HuH-7 (cell line): ENCODE data around the gene PLD2.
A peak's percentile ranks its signal among the peaks of the same experiment; 100 is the strongest.
"Not testable (repeated sequence)": the region's sequence is repeated elsewhere in the genome, so short reads cannot be mapped to it uniquely, and the experiment has no call there.

ENCODE experiments used
- DNase-seq: peaks from one replicate; pipeline ENCODE4 v3.0.0; 2011; ENCODE audit warnings: low spot score

The PLD2 gene

DNA sequence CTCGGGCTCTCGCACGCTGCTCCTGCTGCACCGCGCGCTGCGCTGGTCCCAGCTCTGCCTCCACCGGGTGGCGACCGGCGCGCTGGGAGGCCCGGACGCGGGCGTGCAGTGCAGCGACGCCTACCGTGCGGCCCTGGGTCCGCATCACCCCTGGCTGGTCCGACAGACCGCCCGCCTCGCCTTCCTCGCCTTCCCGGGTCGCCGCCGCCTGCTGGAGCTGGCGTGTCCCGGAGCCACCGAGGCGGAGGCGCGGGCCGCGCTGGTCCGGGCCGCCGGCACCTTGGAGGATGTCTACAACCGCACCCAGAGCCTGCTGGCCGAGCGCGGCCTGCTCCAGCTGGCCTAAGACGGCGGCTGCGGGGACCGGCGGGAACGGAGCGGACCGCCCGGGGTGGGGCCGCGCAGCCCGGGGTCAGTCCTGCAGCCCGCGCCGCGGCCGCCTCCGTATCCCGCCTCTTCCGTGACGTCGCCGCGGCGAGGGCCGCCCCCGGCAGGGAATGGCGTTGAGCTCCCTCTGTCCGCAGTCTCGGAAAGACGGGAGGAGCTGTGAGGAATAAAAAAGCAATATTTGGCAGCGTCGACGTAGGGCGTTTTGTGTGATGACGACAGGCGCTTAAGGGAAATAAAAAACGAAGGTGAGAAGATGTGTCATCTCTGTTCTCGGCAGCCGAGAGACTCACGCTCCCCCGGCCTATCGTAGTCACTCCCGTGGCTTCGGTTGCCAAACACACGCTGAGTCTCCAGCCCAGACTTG lies 16.8 kb upstream of the PLD2 start:
- DNase-seq, result peak; percentile 80

DNA sequence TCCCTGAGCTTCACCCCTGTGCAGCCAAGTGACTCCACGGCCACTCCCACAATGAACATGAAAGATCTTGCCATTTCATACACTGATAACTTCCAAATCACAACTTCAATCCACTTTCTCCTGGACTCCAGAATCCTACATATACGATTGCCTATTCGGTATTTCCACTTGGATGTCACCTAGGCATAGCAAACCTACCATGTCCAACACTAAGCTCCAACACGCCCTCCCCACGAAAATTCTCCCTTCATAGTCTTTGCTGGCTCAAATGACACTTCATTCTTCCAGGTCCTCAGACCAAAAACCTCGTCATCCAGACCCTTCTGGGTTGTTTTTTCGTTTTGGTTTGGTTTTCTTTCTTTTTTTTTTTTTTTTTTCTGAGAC lies 16.3 kb upstream of the PLD2 start:
- no peak for DNase-seq

DNA sequence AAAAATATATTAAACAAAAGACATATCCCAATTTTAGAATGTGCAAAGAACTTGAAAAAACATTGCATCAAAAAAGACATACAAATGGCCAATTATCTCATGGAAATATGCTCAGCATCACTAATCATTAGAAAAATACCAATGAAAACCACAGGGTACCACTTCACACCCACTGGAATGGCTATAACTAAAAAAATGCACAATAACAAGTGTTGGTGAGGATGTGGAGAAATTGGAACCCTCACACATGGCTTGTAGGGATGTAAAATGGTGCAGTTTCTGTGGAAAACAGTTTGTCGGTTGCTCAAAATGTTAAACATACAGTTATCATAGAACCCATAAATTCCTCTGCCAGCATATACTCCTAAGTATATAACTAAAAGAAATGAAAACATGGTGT lies 11.8 kb upstream of the PLD2 start:
- no peak for DNase-seq

DNA sequence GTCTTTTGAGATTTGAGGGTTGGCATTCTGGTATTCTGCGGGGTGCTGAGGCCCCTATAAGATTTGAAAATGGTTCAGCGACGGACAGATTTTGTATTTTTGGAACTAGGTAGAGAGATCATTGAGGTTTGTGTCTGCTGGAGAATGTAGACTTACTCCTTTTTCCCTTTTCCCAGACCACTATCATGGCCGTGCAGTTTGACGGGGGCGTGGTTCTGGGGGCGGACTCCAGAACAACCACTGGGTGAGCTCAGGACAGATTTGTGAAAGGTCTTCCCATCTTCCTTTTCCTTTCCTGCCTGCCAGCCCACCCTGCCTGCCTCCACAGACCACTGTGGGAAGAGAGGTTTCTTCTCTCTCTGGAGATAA lies 10.4 kb upstream of the PLD2 start:
- no peak for DNase-seq

DNA sequence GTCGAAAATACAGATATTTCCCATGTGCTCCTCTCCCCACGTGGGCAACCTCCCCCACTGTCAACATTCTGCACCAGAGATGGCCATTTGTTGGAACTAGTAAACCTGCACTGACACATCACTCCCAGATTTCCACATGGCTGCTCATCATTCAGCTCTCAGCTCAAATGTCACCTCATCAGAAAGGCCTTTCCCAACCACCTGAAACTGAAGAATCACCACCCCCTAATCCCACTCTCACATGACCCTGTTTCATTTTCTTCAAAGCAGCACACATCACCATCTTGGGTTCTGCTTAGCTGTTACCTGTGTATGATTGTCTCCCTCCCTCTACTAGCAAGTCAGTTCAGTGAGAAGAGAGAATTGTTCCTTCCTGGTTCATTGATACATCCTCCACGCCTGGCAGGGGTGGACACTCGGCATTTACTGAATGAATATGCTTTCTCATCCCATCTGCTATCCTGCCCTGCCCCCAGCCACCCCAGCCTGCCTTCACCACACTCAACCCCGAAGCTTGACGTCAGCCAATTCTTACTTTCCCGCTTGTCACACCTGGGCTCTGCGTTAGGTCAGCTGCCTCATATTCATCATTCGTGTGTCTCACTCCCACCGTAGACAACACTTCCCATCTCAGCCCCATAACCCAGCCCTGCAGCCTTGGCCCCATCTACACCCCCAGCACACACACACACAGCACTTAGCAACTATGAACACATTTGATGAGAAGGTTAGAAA lies 6.3 kb upstream of the PLD2 start:
- DNase-seq, result no peak

DNA sequence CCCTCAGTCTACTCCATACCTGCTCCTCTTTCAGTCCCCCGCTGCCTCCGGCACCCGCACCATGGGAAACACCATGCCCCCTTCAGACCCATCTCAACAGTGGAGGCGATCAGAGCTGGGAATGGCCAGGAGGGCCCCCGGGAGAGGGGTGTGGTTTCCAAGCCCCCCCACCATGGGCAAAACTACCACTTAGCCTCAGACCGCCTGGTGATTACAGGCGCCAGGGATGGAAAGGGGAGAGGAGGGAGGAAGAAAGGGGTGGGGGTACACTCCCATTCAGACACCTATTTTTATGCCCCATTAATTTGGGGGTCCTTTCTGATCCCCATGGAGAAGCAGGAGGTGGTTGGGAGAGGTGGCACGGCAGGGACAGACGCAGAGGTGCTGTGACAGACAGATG lies 4.7 kb upstream of the PLD2 start, which contains the start of gene C17orf114:
Gene C17orf114 (minus strand): TSS at position 101 of the 400 bp plus-strand sequence.
- no peak for DNase-seq

DNA sequence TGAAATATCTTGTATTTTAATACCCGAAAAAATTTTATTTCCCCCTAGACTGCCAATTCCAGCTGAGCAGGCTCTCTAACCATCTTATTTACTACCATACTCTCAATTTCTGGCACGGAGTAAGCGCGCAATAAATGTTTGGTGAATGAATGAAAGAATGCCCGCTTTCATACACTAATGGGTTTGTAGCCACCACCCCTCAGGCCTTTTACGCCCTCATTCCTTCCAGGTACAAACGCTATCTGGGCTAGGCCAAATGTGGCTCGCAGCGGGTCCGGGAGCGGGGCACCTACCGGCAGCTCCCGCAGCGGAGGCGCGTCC lies 536 bp upstream of the PLD2 start:
- no peak for DNase-seq

DNA sequence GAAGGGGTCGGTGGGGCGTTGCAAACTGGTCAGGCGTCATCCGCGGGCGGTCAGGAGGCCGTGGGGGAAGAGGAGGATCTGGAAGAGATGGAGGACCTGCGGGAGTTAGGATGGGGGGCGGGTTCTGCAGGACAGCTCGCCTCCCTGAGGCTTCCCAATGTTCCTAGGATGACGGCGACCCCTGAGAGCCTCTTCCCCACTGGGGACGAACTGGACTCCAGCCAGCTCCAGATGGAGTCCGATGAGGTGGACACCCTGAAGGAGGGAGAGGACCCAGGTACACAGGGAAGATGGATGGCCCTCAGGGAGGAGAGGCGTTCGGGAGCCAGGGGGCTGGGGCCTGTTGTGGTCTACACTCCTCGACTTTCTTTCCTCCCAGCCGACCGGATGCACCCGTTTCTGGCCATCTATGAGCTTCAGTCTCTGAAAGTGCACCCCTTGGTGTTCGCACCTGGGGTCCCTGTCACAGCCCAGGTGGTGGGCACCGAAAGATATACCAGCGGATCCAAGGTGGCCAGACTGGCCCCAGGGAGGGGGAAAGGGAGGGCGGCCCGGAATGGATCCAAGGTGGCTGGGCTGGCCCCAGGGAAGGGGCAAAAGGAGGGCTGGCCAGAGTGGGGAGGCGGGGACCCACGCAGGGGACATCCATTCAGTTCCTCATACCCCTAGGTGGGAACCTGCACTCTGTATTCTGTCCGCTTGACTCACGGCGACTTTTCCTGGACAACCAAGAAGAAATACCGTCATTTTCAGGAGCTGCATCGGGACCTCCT lies 839 bp downstream of the PLD2 start:
- DNase-seq, result no peak

DNA sequence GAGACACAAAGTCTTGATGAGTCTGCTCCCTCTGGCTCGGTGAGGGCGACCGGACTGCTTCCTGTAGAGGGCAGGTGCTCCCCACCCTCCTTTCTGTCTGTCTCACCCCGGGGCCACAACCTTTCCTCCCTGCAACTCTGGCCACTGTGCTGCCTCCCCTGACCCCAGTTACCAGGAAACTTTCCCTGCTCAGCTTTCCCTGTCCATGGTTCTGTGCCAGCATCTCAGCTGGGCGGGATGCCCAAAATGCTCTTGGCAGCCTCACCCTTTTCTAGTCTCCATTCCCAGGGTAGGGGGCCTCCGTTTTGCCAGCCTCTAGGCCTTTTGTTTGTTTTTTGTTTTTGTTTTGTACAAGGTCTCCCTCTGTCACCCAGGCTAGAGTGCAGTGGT lies 1.4 kb downstream of the PLD2 start:
- DNase-seq, result no peak

DNA sequence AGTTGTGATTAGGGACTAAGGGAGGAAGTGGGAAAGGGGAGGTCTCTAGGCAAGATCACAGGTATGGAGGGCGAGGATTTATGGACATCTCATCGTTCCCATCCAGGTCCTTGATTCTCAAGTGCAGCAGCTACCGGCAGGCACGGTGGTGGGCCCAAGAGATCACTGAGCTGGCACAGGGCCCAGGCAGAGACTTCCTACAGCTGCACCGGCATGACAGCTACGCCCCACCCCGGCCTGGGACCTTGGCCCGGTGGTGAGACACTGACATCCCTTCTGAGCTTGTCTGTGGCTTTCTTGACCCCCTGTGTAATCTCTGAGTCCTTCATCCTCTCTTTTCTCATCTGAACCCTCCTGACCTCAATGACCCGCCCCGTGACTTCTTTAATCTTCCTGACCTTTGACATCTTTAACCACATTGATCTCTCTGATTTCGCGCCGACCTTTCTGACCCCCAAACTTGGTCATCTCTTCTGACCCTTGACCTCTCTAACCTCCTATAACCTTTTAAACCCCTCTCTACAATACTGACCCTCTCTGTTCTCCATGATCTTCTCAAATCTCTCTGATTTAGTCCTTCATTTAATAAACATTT lies 3.8 kb downstream of the PLD2 start:
- no peak for DNase-seq

DNA sequence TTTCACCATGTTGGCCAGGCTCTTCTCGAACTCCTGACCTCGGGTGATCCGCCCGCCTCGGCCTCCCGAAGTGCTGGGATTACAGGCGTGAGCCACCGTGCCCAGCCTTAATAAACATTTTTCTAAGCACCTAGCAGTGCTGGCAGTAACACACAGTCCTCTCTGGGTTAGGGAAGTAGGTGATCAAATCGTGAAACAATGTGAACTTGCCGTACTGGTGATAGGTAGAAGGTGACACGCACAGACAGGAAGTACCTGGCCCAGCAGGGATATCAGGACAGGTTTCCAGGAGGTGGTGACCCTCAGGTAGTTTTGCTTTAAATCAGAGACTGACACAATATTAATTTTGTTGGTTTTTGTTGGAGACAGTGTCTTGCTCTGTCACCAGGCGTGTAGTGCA lies 4.5 kb downstream of the PLD2 start:
- no peak for DNase-seq

DNA sequence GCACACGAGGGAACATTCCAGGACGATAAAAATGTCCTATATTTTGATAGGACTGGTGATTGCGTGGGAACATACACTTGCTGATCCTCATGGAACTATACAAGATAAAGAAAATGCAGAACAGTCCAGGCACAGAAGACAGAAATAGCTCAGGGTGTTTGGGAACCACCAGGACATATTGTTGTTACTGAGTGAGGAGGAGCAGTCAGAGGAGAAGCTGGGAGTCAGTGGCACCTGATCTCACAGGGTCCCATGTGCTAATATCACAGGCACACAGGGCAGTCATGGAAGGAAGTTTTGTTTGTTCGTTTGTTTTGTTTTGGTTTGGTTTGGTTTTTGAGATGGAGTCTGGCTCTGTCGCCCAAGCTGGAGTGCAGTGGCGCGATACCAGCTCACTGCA lies 5.7 kb downstream of the PLD2 start:
- DNase-seq, result no peak

DNA sequence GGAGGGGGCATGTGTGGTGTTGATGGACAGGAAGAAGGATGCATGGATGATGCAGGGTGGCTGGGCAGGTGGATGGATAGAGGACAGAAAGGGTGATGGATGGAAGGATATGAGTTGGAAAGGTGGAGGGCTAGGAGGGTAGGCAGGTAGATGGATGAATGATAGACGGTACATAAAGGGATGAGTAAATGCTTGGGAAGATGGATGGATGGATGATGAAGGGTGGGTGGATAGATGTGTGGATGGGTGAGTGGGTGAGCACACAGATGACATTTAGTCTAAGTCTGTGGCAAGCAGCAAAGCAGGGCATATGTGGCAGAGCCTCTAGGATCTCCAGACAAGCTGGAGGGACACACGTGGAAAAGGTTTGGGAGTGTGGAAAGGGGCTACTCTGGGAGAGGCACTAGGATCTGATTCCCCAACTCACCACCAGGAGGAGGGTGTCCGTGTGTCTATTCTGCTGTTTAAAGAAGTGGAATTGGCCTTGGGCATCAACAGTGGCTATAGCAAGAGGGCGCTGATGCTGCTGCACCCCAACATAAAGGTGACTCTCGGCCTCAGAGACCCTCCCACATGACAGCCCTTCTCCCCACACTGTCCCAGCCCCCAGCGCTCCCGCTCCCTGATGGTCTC lies 8.2 kb downstream of the PLD2 start:
- DNase-seq, result no peak

DNA sequence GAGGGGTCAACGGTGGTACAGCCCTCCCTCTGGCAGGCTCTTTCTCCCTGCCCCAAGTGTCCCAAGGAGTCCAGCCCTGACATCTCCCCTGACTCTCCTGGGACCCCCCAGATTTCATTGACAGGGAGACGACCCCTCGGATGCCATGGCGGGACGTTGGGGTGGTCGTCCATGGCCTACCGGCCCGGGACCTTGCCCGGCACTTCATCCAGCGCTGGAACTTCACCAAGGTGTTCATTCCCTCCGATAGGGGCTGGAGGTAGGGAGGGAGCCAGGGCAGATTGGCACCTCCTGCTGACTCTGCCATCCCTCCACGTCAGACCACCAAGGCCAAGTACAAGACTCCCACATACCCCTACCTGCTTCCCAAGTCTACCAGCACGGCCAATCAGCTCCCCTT lies 9.9 kb downstream of the PLD2 start:
- no peak for DNase-seq

DNA sequence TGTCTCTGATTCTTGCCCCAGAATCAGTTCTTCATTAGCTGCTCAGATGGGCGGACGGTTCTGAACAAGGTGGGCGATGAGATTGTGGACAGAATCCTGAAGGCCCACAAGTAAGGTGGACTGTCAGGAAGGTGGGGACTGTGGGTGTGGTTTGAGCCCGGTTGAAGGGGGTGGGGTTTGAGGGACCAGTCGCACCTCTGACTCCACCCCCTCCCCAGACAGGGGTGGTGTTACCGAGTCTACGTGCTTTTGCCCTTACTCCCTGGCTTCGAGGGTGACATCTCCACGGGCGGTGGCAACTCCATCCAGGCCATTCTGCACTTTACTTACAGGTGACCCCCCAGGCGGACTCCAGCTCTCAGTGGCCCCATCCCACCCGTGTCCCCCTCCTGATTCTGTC lies 11.3 kb downstream of the PLD2 start:
- DNase-seq, result no peak

DNA sequence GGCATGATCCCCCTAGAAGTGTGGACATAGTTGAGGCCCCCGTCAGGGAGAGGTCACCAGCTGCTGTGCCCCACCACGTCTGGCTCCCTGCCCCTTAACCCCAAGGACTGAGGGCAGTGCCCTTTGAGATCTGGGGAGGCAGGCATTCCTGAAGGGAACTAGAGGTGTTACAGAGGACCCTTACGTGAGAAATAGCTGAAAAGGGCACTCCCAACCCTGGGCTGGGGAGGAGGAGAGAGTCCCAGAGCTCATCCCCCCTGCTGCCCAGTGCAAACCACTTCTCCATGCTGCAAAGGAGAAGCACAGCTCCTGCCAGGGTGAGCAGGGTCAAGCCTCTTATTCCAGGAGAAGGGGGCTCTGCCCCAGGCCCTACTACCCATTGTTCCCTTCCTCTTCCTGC lies 15.9 kb downstream of the PLD2 start:
- no peak for DNase-seq

DNA sequence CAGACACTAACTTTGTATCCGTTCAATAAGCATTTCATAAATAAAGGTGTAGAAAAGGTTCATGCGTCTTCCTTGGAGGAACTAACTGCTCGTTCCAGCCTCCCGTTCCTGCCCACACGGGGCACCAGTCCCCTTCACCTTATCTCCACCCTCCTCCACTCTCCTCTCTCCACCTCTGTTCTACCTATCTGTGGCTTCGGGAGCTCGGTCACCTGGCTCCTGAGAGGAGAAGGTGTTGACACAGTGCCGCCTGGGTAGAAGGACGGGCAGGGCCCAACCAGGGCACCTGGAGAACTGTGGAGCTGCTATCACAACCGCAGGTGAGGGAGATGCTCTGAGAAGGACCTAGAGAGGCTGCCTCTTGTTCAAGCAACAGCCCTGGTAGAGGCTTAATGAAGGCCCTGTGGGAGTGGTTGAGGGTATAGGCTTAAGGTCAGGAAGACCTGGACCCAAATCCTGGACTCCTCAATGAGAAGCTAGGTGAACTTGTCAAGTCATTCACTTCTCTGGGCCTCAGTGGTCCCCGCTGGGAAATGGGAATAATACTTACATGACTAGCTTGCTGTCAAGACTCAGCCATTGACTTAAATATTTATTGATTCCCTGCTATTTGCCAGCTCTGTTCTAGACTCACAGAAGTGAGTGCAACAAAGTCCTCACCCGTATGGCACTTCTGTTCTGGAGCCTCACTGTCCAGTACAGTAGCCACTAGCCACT lies 16.6 kb downstream of the PLD2 start:
- no peak for DNase-seq

DNA sequence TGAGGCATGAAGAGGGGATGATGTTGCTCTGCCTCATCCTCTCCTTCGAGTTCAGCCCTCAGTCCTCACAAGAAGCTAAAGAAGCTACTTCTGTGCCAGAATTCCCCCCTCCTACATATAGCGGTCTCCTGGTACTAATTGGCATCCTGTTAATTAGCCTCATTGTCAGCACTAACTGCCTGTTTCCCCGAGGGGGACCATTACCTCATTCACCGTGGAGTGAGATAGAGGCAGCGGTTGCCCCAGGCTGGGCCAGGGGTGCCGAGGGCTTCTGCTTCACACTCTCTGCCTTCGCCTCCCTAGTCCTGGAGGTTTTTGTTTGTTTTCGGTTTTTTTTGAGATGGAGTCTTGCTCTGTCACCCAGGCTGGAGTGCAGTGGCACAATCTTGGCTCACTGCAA lies 20.4 kb downstream of the PLD2 start:
- no peak for DNase-seq

DNA sequence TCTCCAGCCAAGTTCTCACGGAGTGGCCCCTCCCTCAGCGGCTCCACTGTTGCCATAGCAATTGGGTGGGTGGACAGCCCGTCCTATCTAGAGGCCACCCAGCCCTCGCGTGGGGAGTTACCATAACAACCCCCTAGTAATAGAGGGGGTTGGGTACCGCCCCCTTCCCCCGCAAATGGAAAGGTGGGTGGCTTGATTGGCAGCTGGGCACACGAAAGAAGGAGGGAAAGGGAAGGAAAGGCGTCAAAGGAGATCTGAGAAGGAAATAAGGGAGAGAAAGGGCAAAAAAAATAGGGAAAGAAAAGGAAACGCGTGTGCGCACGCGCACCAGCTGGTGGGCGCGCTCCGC lies 25.9 kb downstream of the PLD2 start:
- not testable (repeated sequence) for DNase-seq

DNA sequence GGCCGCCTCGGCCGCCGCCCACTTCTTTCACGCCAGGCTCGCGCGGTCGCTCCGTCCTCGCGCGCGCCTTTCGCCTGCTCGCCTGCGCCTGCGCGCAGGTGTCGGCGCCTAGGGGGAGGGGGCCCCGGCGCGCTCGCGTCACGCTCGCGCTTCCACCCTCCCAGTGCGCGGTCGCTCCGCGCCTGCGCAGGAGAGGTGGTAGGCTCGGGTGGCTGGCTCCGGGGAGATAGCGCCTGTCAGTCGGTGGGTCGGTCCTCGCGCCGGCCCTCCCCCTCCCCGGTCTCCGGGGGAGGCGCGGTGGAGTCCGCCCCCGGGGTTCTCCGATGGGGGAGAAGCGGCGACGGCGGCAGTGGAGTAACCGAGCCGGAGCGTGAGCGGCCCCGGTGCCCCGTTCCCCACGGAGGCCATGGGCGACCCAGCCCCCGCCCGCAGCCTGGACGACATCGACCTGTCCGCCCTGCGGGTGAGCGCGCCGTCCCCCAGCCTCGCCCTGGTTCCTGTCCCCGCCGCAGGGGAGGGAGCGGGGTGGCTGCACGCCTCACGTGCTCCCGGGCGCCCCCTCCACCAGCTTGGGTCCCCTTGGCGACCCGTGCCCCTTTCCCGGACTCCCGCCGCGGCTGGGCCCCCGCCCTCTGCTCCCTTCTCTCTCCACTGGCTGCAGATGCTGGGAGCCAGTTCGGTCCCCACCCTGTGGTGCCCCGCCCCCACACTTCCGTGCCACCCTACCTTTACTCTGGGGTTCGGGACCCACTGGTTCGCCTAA lies 26.4 kb downstream of the PLD2 start, which contains the start of gene MINK1:
Gene MINK1 (plus strand): TSS at position 163 of the 763 bp plus-strand sequence. CDS start 244 bp downstream, at position 407.
- peak; percentile 97 for DNase-seq
